Vagina (tissue), 2 donors: ENCODE data around the gene SLC2A6.

Experiments
- POLR2A ChIP-seq, 2 donors: fragments of 450-650 bp; IDR thresholded peaks; one replicate each; pipeline ENCODE4 v1.6.1; 2017; ENCODE audit warnings: antibody characterized with exemption in 2 of 2, mild to moderate bottlenecking in 2 of 2, moderate library complexity in 2 of 2
- TF ChIP-seq, protein P1 (sequence below), 3 experiments: fragments of 450-650 bp in 2 of 3; fragments of 200-600 bp in 1 of 3; sonication (generic) in 1 of 3; IDR thresholded peaks; one replicate each; pipeline ENCODE4 v1.5.1; 2017 to 2019; ENCODE audit warnings: antibody characterized with exemption in 3 of 3, mild to moderate bottlenecking in 2 of 3, moderate library complexity in 2 of 3

DNA sequence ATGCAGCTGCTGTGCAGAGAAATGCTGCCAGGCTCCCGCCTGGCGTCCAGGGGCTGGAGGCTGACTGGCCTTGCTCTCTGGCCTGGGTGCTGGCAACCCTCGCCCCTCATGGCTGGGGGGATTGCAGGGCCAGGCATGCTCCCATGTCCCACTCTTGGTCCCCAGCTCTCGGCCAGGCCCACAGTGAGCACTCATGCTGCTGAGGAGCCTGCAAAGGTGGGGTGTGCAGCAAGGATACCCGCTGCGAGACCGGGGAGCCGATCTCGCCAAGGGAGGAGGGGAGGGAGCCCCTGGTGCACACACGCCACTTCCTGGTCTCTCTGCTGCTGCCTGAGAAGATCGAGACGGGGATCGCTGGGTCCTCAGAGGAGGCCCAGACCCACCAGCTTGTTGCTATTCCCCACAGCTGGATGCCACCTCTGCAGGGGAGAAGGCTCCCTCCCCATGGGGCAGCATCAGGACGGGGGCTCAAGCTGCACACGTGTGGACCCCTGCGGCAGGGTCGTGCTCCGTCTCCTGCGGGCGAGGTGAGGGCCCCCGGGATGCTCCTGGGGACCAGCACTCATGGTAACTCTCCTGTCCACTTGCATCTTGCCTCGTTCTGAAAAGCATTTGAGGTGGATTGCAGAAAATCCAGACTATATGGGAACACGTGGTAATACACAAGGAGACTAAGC, 33.5 kb downstream of the SLC2A6 start:
- TF ChIP-seq POLR2A (IDR thresholded peaks at IDR 0.05), result no peak
- TF ChIP-seq, protein P1, sequence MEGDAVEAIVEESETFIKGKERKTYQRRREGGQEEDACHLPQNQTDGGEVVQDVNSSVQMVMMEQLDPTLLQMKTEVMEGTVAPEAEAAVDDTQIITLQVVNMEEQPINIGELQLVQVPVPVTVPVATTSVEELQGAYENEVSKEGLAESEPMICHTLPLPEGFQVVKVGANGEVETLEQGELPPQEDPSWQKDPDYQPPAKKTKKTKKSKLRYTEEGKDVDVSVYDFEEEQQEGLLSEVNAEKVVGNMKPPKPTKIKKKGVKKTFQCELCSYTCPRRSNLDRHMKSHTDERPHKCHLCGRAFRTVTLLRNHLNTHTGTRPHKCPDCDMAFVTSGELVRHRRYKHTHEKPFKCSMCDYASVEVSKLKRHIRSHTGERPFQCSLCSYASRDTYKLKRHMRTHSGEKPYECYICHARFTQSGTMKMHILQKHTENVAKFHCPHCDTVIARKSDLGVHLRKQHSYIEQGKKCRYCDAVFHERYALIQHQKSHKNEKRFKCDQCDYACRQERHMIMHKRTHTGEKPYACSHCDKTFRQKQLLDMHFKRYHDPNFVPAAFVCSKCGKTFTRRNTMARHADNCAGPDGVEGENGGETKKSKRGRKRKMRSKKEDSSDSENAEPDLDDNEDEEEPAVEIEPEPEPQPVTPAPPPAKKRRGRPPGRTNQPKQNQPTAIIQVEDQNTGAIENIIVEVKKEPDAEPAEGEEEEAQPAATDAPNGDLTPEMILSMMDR (IDR thresholded peaks at IDR 0.05), result no peak
